Measurements from ENCODE around the gene ATP1B1.
"Not testable (repeated sequence)": the region's sequence is repeated elsewhere in the genome, so short reads cannot be mapped to it uniquely, and the experiment has no call there.

Gene ATP1B1

GRCh38 chr1:169146576-169147214 lies 40.2 kb downstream of the ATP1B1 start:
- no peak for DNase-seq

- DNase-seq = no peak
Observed at GRCh38 chr1:169148472-169149252, 42.2 kb downstream of the ATP1B1 start.

- no peak for DNase-seq
Observed at GRCh38 chr1:169149555-169150286, 43.2 kb downstream of the ATP1B1 start.

- DNase-seq = no peak
Observed at GRCh38 chr1:169150641-169151337, 44.3 kb downstream of the ATP1B1 start.

- DNase-seq = no peak
Observed at GRCh38 chr1:169151338-169151837, 44.9 kb downstream of the ATP1B1 start.

- DNase-seq = no peak
Observed at GRCh38 chr1:169155675-169156074, 49.2 kb downstream of the ATP1B1 start.

- no peak for DNase-seq
Observed at GRCh38 chr1:169156580-169156979, 50.1 kb downstream of the ATP1B1 start.

GRCh38 chr1:169160845-169161495 lies 54.5 kb downstream of the ATP1B1 start:
- DNase-seq = no peak

GRCh38 chr1:169161496-169162194 lies 55.2 kb downstream of the ATP1B1 start:
- DNase-seq = no peak

- DNase-seq = no peak
Observed at GRCh38 chr1:169163059-169163458, 56.6 kb downstream of the ATP1B1 start.

- DNase-seq = no peak
Observed at GRCh38 chr1:169175461-169175860, 69.0 kb downstream of the ATP1B1 start.

GRCh38 chr1:169179431-169179830 lies 72.9 kb downstream of the ATP1B1 start:
- DNase-seq = not testable (repeated sequence)

GRCh38 chr1:169180174-169180573 lies 73.7 kb downstream of the ATP1B1 start:
- no peak for DNase-seq
